Gastrocnemius medialis (tissue), 4 donors: ENCODE results near the gene RANBP10.

Experiments
- POLR2A ChIP-seq, 2 donors: fragments of 450-650 bp; IDR thresholded peaks; one replicate each; pipeline ENCODE4 v1.6.1; 2017; ENCODE audit warnings: antibody characterized with exemption in 2 of 2, mild to moderate bottlenecking in 2 of 2, moderate library complexity in 2 of 2
- TF ChIP-seq, protein P1 (sequence below), 5 experiments: fragments of 450-650 bp in 3 of 5; fragments of 200-600 bp in 2 of 5; sonication (generic) in 2 of 5; IDR thresholded peaks in 4 of 5; conservative IDR thresholded peaks in 1 of 5; 1 replicate in 4 of 5; 2 replicates in 1 of 5; pipeline ENCODE4 v1.5.1; 2016 to 2019; ENCODE audit warnings: antibody characterized with exemption in 5 of 5, mild to moderate bottlenecking in 3 of 5, moderate library complexity in 3 of 5

DNA sequence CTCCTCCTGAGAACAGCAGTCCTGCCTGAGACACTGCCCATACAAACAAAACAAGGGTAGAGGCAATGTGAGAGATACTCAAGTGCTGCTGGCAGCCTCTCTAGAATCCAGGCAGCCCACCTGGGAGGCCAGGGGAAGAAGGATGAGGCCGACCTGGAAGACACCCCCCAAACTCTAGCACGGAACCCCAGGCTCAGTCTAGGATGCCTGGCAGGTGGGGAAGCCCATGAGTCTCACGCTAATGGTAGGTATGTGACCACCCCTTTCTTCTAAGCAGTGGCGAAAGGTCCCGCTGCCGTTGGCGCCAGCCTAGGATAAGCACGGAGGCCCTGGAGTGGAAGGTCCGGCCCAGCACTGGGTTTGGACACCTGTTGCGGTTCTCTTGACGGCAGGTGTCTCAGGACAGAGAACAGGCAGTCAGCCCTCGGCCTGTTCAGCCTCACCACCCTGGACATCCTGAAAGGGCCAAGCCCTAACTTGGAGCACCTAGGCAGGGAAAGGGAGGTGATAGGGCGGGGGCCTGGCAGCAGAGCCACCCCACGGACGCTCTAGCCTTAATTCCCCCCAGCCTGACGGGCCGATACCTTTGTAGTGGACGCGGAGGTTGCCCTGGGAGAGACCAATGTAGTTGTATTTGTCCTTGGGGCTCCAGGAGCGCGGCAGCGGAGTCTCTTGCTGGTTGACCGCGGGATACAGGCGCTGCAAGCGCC lies 487 bp downstream of the RANBP10 start:
- TF ChIP-seq, protein P1, sequence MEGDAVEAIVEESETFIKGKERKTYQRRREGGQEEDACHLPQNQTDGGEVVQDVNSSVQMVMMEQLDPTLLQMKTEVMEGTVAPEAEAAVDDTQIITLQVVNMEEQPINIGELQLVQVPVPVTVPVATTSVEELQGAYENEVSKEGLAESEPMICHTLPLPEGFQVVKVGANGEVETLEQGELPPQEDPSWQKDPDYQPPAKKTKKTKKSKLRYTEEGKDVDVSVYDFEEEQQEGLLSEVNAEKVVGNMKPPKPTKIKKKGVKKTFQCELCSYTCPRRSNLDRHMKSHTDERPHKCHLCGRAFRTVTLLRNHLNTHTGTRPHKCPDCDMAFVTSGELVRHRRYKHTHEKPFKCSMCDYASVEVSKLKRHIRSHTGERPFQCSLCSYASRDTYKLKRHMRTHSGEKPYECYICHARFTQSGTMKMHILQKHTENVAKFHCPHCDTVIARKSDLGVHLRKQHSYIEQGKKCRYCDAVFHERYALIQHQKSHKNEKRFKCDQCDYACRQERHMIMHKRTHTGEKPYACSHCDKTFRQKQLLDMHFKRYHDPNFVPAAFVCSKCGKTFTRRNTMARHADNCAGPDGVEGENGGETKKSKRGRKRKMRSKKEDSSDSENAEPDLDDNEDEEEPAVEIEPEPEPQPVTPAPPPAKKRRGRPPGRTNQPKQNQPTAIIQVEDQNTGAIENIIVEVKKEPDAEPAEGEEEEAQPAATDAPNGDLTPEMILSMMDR (IDR thresholded peaks at IDR 0.05 in 4 of 5, conservative IDR thresholded peaks at IDR 0.05 in 1 of 5) = no peak
- TF ChIP-seq POLR2A (IDR thresholded peaks at IDR 0.05) = no peak
